Astrocyte of the cerebellum (primary cell): ENCODE data around the gene SYT9.

Source experiments
- DNase-seq: peaks from one replicate; pipeline ENCODE4 v3.0.0-alpha.2; 2011; ENCODE audit warnings: low read depth
- H3K4me3 ChIP-seq: 2 replicates; pipeline ENCODE4 v1.5.1; 2011; ENCODE audit warnings: mild to moderate bottlenecking, low read depth, low read length, moderate library complexity
- in situ Hi-C: cut with HindIII; loops from 2 replicates; pipeline ENCODE4 v1.10.0; 2017; ENCODE audit warnings: low sequenced_read_pairs
- TF ChIP-seq, protein P1 (sequence below): IDR thresholded peaks from 2 replicates; pipeline ENCODE4 v1.5.1; 2012; ENCODE audit warnings: low read length, low read depth, moderate library complexity, mild to moderate bottlenecking; ENCODE audit errors: missing control alignments

Gene SYT9

DNA sequence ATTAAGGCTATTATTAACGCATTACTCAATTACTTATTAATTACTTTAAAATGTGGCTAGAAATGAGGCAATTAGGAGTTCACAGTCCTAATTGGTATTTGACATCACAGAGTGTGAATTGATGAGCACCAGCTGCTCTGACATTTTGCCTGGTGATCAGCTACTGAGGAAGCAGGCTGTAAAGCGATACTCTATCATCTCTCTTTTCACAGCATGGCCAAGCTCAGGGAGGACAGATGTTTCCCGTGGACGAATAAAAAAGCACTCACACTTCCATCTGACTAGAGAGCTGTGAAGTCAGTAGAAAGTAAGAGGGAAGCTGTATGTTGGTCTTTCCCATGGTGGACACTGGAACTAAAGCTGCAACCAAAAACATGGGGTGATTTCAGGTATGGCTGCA, 29.1 kb upstream of the SYT9 start:
- in situ Hi-C loops = no loop called here
- no peak for DNase-seq
- TF ChIP-seq, protein P1, sequence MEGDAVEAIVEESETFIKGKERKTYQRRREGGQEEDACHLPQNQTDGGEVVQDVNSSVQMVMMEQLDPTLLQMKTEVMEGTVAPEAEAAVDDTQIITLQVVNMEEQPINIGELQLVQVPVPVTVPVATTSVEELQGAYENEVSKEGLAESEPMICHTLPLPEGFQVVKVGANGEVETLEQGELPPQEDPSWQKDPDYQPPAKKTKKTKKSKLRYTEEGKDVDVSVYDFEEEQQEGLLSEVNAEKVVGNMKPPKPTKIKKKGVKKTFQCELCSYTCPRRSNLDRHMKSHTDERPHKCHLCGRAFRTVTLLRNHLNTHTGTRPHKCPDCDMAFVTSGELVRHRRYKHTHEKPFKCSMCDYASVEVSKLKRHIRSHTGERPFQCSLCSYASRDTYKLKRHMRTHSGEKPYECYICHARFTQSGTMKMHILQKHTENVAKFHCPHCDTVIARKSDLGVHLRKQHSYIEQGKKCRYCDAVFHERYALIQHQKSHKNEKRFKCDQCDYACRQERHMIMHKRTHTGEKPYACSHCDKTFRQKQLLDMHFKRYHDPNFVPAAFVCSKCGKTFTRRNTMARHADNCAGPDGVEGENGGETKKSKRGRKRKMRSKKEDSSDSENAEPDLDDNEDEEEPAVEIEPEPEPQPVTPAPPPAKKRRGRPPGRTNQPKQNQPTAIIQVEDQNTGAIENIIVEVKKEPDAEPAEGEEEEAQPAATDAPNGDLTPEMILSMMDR = no peak
- H3K4me3 ChIP-seq = no peak overlapping the region

DNA sequence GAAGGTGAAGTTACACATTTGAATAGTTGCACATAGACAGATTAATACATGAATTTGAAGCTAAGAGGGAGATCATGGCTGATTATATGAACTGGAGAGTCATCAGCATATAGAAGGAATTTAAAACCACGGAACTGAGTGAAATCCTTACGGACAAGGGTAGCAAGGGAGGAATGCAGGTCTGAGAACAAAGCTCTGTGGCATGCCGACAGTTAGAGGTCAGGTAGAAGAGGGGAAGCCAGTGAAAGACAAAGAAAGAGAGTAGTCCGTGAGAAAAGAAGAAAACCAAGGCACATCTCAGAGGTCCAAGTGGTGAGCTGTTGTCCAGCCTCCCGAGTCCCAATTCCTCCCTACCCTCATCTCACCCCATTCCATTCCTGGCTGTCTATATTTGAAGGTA, 11.8 kb upstream of the SYT9 start:
- no peak overlapping the region for H3K4me3 ChIP-seq
- no peak for DNase-seq
- TF ChIP-seq, protein P1 = no peak
- in situ Hi-C loops = loop anchor here (5.0 kb wide), 1 partner anchor 37 kb away; no protein-coding TSS in a partner anchor

DNA sequence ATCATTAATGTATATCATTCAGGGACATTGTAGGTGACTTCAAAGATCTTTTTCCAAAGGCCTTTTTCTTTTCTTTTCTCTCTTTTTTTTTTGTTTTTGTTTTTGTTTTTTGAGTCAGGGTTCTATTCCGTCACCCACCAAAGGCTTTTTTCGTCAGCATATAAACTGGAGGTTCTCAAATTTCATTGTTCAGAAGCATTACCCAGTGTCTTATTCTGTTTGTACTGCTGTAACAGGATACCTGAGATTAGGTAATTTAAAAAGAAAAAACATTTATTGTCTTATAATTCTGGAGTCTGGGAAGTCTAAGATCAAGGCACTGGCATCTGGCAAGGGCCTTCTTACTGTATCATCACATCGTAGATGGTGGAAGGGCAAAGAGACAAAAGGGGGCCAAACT, 6.4 kb upstream of the SYT9 start:
- DNase-seq = no peak
- TF ChIP-seq, protein P1 = no peak
- H3K4me3 ChIP-seq = no peak overlapping the region
- in situ Hi-C loops = no loop called here

DNA sequence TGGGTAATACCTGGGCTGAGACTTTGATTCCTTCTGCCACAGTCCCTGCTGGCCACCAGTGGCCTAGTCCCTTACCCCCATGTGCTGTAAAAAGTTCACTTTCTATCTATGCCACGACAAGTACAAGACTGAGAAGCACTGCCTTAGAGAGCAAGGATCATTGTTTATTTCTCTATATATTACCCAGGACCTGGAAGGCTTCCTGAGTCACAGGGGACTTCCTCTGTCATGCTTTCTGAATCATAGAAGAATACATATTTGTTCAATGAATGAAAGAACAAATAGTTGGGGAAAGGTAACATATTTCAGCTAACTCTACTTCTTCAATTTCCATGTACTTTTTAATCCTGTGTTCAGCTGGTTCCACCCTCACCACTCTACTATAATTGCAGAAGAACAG, 5.5 kb upstream of the SYT9 start:
- DNase-seq = no peak
- TF ChIP-seq, protein P1 = no peak
- no peak overlapping the region for H3K4me3 ChIP-seq
- in situ Hi-C loops = no loop called here

DNA sequence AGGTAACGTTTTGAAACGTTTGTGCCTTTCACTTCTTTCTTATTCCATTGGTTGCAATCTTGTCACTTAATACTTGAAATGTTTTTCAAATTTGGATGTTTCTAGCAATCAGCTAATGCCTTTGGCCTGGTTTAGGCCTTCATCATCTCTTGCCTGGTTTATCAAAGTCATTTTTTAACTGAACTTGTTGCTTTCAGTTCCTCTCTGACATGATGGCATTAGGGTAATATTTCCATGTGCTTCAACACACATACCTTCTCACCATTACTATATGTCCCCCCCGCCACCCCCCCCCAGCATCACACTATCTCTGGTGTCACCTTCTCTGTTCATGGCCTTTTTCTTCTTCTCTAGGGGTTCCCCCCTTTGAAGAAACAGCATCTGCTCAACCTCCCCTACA, 1.5 kb upstream of the SYT9 start:
- DNase-seq = no peak
- TF ChIP-seq, protein P1 = no peak
- H3K4me3 ChIP-seq = no peak overlapping the region
- in situ Hi-C loops = no loop called here

DNA sequence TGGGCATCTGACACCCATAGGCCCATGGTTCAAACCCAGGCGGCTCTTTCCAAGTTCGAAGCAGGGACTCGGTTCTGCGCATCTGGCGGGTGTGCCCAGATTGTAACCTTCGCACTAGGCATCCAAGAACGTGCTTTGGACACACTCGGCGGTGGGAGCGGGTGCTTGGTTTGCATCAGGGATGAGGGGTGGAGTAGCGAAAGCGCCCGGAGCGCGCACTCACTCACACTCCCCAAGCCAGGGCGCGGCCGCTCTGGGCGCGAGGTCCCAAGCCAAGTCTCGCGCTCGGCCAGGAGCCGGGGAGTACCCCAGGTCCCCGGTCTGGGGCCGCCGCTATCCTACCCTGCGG, 243 bp upstream of the SYT9 start:
- H3K4me3 ChIP-seq = peak overlapping the region; percentile 52
- TF ChIP-seq, protein P1 = no peak
- no peak for DNase-seq
- in situ Hi-C loops = no loop called here

DNA sequence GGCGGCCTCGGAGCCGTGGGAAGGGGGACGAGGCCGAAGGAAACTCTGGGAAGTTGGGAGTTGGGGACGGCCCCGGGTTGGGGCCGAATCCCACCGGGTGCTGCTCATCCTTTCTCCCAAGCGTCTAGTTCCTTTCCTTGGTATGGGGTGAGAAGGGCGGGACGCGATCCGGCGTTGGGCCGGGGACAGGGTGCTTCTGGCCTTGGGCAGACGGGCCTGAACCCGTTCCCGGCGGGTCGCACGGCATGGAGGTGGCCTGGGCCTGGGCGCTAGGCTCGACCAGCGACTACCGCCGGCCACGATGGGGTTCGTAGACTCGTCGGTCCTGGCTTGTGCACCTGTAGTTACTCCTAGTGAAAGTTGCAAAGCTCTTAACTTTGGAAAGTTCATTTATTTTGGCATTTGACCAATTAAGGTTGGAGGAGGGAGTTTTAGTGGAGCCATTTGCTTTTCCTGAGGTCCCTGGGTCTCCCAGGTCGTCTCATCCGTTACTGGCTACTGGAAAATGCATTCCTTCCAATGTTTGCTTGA, 1.0 kb downstream of the SYT9 start:
- in situ Hi-C loops = no loop called here
- H3K4me3 ChIP-seq = peak overlapping the region; percentile 52
- TF ChIP-seq, protein P1 = no peak

More for the DNA sequence above, 1.0 kb downstream of the SYT9 start:
- DNase-seq = no peak
